Measurements from ENCODE around the gene CDH13. TPM values are rescaled to one million over a fixed set of nuclear protein-coding genes. Genes with fewer than 3 reads are reported as not detected.

CDH13 gene
- total RNA-seq, 1 donor from 2014 or later, result 46.4 TPM

DNA sequence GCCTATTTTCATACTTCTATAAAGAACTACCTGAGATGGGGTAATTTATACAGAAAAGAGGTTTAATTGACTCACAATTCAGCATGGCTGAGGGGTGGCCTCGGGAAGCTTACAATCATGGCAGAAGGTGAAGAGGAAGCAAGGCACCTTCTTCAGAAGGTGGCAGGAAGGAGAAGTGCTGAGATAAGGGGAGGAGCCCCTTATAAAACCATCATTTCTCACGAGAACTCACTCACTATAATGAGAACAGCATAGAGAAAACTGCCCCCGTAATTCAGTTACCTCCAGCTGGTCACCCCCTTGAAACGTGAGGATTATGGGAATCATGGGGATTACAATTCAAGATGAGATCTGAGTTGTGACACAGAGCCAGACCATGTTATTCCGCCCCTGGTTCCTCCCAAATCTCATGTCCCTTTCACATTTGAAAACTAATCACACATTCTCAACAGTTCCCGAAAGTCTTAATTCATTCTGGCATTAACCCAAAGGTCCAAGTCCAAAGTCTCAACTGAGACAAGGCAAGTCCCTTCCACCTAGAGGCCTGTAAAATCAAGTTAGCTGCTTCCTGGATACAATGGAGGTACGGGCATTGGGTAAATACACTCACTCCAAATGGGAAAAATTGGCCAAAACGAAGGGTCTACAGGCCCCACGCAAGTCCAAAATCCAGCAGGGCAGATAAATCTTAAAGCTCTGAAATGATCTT lies 237.7 kb downstream of the CDH13 start:
- Mint-ChIP-seq H3K4me3 (no peak overlapping the region), H3K27me3 (no peaks in the 10 kb centered on the region), H3K36me3 (no peaks in the 10 kb centered on the region), H3K27ac (no peak overlapping the region), H3K4me1 (ENCODE audit: unreplicated experiment) (no peaks in the 10 kb centered on the region), H3K9me3 (no peaks in the 10 kb centered on the region)
- TF ChIP-seq, protein P1, sequence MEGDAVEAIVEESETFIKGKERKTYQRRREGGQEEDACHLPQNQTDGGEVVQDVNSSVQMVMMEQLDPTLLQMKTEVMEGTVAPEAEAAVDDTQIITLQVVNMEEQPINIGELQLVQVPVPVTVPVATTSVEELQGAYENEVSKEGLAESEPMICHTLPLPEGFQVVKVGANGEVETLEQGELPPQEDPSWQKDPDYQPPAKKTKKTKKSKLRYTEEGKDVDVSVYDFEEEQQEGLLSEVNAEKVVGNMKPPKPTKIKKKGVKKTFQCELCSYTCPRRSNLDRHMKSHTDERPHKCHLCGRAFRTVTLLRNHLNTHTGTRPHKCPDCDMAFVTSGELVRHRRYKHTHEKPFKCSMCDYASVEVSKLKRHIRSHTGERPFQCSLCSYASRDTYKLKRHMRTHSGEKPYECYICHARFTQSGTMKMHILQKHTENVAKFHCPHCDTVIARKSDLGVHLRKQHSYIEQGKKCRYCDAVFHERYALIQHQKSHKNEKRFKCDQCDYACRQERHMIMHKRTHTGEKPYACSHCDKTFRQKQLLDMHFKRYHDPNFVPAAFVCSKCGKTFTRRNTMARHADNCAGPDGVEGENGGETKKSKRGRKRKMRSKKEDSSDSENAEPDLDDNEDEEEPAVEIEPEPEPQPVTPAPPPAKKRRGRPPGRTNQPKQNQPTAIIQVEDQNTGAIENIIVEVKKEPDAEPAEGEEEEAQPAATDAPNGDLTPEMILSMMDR (conservative IDR thresholded peaks at IDR 0.05), result no peak
- DNase-seq (ENCODE audit: extremely low spot score, unreplicated experiment), result no peak

DNA sequence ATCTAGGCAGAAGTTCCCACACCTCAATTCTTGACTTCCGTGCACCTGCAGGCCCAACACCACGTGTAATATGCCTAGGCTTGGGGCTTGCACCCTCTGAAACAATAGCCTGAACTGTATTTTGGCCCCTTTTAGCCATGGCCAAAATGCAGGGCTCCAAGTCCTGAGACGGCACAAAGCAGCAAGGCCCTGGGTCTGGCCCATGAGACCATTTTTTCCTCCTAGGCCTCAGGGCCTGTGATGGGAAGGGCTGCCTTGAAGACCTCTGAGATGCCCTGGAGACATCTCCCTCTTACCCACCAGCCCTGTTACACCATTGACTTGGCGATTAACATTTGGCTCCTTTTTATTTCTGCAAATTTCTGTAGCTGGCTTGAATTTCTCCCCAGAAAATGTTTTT lies 238.6 kb downstream of the CDH13 start:
- Mint-ChIP-seq H3K27ac (no peak overlapping the region), H3K27me3 (no peaks in the 10 kb centered on the region), H3K9me3 (no peaks in the 10 kb centered on the region), H3K4me1 (ENCODE audit: unreplicated experiment) (no peaks in the 10 kb centered on the region), H3K36me3 (no peaks in the 10 kb centered on the region), H3K4me3 (no peak overlapping the region)
- DNase-seq (ENCODE audit: extremely low spot score, unreplicated experiment), result no peak
- TF ChIP-seq, protein P1 (conservative IDR thresholded peaks at IDR 0.05), result no peak

DNA sequence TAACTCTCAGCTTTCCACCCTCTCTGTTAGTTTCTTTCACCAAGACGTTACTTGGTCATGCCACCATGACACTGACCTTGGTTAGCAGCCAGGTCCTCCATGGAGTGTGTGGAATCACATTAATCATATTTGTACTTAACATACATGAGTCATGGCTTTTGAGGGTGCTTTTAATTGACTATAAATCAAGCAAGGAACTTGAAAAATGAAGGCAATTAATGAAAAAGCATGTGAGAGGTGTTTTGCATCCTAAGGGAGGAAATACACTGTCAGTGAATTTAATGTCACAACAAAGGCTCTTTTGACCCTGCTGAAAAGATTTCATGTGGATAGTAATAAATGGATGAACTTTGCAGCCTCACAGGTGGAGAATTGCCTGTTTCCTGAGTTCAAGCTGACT lies 240.7 kb downstream of the CDH13 start:
- Mint-ChIP-seq H3K4me3 (no peak overlapping the region), H3K36me3 (no peaks in the 10 kb centered on the region), H3K4me1 (ENCODE audit: unreplicated experiment) (no peaks in the 10 kb centered on the region), H3K9me3 (peaks cover 6% of the 10 kb centered on the region), H3K27me3 (peaks cover 2% of the 10 kb centered on the region), H3K27ac (no peak overlapping the region)
- no peak for DNase-seq (ENCODE audit: extremely low spot score, unreplicated experiment)
- TF ChIP-seq, protein P1 (conservative IDR thresholded peaks at IDR 0.05), result no peak

DNA sequence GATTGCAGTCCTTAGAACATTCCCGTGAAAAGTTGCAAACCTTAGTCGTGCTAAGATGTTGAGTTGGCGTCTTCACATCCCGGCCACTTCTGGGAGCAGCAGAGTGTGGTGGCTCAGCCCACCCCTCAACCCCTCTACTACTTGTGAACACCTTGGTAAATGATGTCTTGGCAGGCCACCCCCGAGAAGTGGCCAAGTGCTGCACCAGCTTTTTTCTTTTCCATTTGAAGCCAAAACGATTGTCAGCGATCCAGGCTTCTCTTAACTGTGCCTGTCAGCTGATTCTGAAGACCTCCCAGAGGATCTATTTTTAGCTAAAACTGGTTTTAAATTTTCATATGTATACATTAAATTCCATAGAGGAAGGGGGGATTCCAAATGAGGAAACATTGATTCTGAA lies 247.5 kb downstream of the CDH13 start:
- H3K9me3 Mint-ChIP-seq, result peaks cover 6% of the 10 kb centered on the region
- no peak for DNase-seq (ENCODE audit: extremely low spot score, unreplicated experiment)
- H3K36me3 Mint-ChIP-seq, result no peaks in the 10 kb centered on the region
- TF ChIP-seq, protein P1 (conservative IDR thresholded peaks at IDR 0.05), result no peak
- H3K4me1 Mint-ChIP-seq (ENCODE audit: unreplicated experiment), result no peaks in the 10 kb centered on the region
- no peak overlapping the region for H3K4me3 Mint-ChIP-seq
- peaks cover 12% of the 10 kb centered on the region for H3K27me3 Mint-ChIP-seq
- H3K27ac Mint-ChIP-seq, result no peak overlapping the region

DNA sequence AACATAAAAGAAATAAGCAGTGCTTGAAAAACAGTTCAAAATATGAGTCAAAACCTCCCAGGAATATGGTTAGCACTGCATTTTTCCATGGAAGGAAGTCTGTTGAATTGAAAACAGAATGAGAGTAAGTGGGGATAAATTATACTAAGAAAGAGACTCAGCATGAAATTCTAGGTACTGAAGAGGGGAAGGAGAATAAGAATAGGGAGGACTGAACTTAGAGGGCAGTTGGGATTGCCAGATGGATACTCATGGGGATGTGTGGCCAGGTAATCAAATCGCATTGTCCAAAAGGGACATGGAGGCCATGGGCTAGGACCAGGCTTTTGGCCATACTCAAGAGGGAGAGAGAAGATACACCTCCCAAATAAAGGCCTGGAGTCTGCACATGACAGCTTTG lies 247.9 kb downstream of the CDH13 start:
- H3K9me3 Mint-ChIP-seq, result peaks cover 6% of the 10 kb centered on the region
- DNase-seq (ENCODE audit: extremely low spot score, unreplicated experiment), result no peak
- no peaks in the 10 kb centered on the region for H3K4me1 Mint-ChIP-seq (ENCODE audit: unreplicated experiment)
- H3K27ac Mint-ChIP-seq, result no peak overlapping the region
- TF ChIP-seq, protein P1 (conservative IDR thresholded peaks at IDR 0.05), result no peak
- H3K27me3 Mint-ChIP-seq, result peaks cover 12% of the 10 kb centered on the region
- no peaks in the 10 kb centered on the region for H3K36me3 Mint-ChIP-seq
- H3K4me3 Mint-ChIP-seq, result no peak overlapping the region
